ENCODE results near the gene ZMYND8.
"Not testable (repeated sequence)": the region's sequence is repeated elsewhere in the genome, so short reads cannot be mapped to it uniquely, and the experiment has no call there.

The ZMYND8 gene

DNA sequence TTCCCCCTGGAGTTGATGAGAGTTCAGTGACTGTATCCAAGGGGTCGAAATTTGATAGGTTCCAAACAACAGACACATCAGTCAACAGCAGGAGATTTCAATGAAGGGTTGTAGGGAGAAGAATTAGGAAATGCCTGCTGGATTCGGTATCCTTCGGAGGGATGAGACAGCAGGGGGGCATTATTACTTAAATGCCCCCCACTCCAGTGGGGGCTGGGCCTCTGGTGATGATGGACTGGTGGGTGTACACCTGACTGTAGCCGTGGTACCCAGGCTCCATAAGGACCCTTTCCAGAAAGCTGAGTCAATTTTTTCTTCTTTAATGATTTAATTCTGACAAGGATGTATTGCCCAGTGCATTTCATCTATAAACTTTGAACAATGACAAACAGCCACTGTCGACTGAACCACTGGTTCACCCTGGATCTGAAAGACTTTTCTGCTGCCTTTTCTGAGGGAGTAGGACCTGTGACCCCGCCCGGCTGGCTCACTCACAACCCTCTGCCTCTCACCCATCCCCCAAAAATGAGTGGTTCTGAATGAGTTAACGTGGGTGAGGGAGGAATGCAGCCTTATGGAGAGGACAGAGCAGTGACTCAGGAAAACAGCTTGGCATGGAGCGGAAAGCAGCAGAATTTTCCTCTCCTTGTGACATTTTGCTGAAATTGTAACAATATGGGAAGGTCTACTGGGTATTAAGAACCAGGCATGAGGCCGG, 41.0 kb downstream of the ZMYND8 start:
- peaks cover 73% of the 10 kb centered on the region for H3K4me1 ChIP-seq (ENCODE audit: control insufficient read depth, insufficient read depth, low read length, poor library complexity, severe bottlenecking)
- H3K9me3 ChIP-seq (ENCODE audit: control insufficient read depth, low read length), result no peaks in the 10 kb centered on the region
- WGBS, 2 experiments (ENCODE audit: insufficient coverage in 2 of 2), result 50 to 55% methylated on average over 1 to 3 of the region's 10 CpGs
- peaks cover 57% of the 10 kb centered on the region for H3K36me3 ChIP-seq (ENCODE audit: control insufficient read depth, insufficient read depth, low read length)
- peak overlapping the region; percentile 98 for H3K27ac ChIP-seq (ENCODE audit: low read depth, low read length, severe bottlenecking)
- no peak overlapping the region for H3K4me3 ChIP-seq (ENCODE audit: extremely low read depth, insufficient read depth, low read length, poor library complexity, severe bottlenecking)

DNA sequence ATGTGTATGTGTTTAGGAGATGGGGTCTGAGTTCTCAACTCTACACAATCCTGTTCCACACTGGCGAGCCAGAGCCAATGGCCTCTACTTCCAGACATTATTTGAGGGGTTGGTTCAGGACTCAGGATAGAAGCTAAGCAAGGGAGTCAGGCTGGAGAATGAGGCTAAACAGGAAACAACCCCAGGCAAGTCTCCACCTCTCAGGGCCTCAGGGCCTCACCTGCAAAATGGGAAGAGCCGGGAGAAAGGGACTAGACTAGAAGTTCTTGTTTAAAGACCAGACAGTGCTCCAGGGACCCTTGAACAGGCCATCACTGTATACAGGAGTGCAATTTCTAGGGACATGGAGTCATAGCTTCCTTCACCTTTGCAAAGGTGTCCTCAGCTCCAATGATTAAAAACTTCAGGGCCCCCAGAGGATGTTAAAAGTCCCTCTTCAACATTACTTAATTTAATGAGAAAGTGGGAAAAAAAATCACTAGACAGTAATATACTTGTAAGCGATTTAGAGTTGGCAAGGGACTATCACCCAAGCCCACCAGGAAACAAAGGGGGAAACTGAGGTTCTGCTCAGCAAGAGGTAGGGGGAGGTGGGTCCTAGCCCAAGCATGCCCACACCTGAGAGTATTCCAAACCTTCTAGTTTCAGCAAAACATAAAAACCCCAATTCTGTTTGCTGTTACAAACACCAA, 41.7 kb downstream of the ZMYND8 start:
- H3K36me3 ChIP-seq (ENCODE audit: control insufficient read depth, insufficient read depth, low read length), result peaks cover 64% of the 10 kb centered on the region
- peaks cover 66% of the 10 kb centered on the region for H3K4me1 ChIP-seq (ENCODE audit: control insufficient read depth, insufficient read depth, low read length, poor library complexity, severe bottlenecking)
- H3K27ac ChIP-seq (ENCODE audit: low read depth, low read length, severe bottlenecking), result peak overlapping the region; percentile 98
- WGBS, 2 experiments (ENCODE audit: insufficient coverage in 2 of 2), result 100% methylated on average over 1 of the region's 3 CpGs
- H3K4me3 ChIP-seq (ENCODE audit: extremely low read depth, insufficient read depth, low read length, poor library complexity, severe bottlenecking), result no peak overlapping the region
- no peaks in the 10 kb centered on the region for H3K9me3 ChIP-seq (ENCODE audit: control insufficient read depth, low read length)

DNA sequence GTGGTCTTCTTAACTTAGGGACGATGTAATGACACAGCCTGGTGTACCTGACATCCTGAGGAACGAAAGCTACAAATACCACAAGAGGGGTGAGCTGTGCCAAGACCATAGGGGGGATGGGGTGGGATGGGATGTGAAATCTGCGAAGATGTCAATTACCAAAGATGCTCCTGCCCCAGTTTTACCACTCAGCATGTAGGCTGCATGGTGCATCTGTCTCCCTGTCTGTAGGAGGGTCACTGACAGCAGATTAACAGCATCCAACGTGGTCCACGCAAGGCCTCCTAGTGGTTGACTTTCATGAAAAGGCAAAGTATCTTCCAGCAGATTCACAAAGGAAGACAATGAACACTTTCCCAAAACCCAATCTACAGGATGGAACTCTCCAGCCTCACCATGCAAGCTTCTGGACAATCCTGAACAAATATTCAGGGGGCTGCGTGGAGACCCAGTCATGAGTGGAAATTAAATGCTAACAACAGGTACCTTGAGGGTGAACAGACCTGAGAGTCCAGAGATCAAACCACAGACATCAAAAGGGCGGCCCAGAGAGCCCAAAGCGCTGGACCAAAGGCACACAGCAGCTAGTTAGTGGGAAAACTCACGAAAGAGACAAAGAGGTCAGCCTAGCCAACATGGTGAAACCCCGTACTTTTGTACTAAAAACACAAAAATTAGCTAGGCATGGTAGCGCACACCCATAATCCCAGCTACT, 44.4 kb downstream of the ZMYND8 start:
- Histone ChIP-seq H3K27ac (ENCODE audit: low read depth, low read length, severe bottlenecking) (no peak overlapping the region), H3K9me3 (ENCODE audit: control insufficient read depth, low read length) (no peaks in the 10 kb centered on the region), H3K4me1 (ENCODE audit: control insufficient read depth, insufficient read depth, low read length, poor library complexity, severe bottlenecking) (peaks cover 45% of the 10 kb centered on the region), H3K4me3 (ENCODE audit: extremely low read depth, insufficient read depth, low read length, poor library complexity, severe bottlenecking) (no peak overlapping the region), H3K36me3 (ENCODE audit: control insufficient read depth, insufficient read depth, low read length) (peaks cover 91% of the 10 kb centered on the region)
- 91 to 93% methylated on average over 8 to 11 of the region's 11 CpGs for WGBS, 2 experiments (ENCODE audit: insufficient coverage in 2 of 2)

DNA sequence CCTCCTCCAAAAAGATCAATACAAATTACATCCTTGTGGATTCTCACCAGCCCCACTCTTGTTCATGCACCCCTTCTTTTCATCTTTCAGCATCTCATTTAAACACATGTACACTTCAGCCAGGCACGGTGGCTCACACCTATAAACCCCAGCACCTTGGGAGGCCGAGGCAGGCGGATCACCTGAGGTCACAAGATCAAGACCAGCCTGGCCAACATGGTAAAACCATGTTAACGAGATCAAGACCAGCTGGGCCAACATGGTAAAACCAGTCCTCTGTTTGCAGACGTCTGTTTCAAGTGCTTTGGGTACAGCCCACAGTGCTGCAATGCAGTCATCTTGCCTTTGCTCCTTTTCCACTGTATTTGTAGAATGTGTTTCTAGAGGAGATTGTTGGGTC, 45.3 kb downstream of the ZMYND8 start:
- H3K9me3 ChIP-seq (ENCODE audit: control insufficient read depth, low read length), result no peaks in the 10 kb centered on the region
- no peak overlapping the region for H3K27ac ChIP-seq (ENCODE audit: low read depth, low read length, severe bottlenecking)
- no peak overlapping the region for H3K4me3 ChIP-seq (ENCODE audit: extremely low read depth, insufficient read depth, low read length, poor library complexity, severe bottlenecking)
- H3K4me1 ChIP-seq (ENCODE audit: control insufficient read depth, insufficient read depth, low read length, poor library complexity, severe bottlenecking), result peaks cover 37% of the 10 kb centered on the region
- 90 to 93% methylated on average over 5 of the region's 5 CpGs for WGBS, 2 experiments (ENCODE audit: insufficient coverage in 2 of 2)
- peaks cover 94% of the 10 kb centered on the region for H3K36me3 ChIP-seq (ENCODE audit: control insufficient read depth, insufficient read depth, low read length)

DNA sequence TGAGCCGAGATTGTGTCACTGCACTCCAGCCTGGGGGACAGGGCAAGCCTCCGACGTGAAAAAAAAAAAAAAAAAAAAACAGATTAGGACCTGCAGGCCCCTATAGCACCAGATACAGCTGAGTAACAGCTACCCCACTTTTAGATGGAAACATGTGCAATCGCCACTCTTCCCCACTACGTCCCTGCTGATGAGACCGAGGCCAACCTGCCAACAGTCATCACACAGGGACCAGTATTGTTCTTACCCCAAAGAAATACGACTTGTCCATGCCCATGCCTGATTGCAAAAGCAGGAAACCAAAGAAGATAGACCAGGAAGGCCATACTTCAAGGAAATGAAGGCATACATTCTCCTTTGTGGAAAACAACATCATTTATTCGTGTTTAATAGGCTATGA, 45.8 kb downstream of the ZMYND8 start:
- Histone ChIP-seq H3K4me3 (ENCODE audit: extremely low read depth, insufficient read depth, low read length, poor library complexity, severe bottlenecking) (no peak overlapping the region), H3K36me3 (ENCODE audit: control insufficient read depth, insufficient read depth, low read length) (peaks cover 97% of the 10 kb centered on the region), H3K4me1 (ENCODE audit: control insufficient read depth, insufficient read depth, low read length, poor library complexity, severe bottlenecking) (peaks cover 32% of the 10 kb centered on the region), H3K9me3 (ENCODE audit: control insufficient read depth, low read length) (no peaks in the 10 kb centered on the region), H3K27ac (ENCODE audit: low read depth, low read length, severe bottlenecking) (no peak overlapping the region)
- 84 to 90% methylated on average over 6 to 7 of the region's 8 CpGs for WGBS, 2 experiments (ENCODE audit: insufficient coverage in 2 of 2)

DNA sequence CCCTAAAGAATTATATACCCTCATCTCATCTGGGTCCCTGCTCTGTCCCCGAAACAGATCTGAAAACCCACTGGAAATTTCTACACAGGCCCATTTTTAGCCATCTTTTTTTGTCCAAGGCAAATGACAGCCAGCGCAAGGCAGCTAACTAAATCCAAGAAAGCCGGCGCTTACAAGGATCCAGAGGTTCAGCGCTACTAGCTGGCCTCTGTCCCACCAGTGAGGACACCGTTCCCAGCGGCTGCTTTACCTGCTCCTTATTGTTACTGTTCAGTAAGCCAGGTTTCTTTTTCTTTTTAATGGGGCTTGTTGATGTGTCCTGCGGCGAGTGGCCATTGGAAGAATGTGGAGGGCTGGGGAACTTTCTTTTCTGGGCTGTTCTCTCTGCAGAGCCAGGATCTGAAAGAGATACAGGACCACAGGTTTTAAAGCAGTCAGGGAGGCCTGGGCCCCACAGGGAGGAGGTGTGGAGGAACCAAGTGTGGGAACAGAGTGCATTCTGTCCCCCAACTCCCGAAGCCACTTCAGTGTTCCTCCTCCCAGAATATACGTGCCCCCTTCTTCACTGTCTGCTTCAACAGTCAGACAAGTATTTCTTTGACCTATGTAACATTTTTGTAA, 46.6 kb downstream of the ZMYND8 start:
- peaks cover 98% of the 10 kb centered on the region for H3K36me3 ChIP-seq (ENCODE audit: control insufficient read depth, insufficient read depth, low read length)
- WGBS, 2 experiments (ENCODE audit: insufficient coverage in 2 of 2), result 79 to 85% methylated on average over 6 of the region's 11 CpGs
- H3K4me3 ChIP-seq (ENCODE audit: extremely low read depth, insufficient read depth, low read length, poor library complexity, severe bottlenecking), result no peak overlapping the region
- H3K4me1 ChIP-seq (ENCODE audit: control insufficient read depth, insufficient read depth, low read length, poor library complexity, severe bottlenecking), result peaks cover 24% of the 10 kb centered on the region
- H3K9me3 ChIP-seq (ENCODE audit: control insufficient read depth, low read length), result no peaks in the 10 kb centered on the region
- peak overlapping the region; percentile 41 for H3K27ac ChIP-seq (ENCODE audit: low read depth, low read length, severe bottlenecking)

DNA sequence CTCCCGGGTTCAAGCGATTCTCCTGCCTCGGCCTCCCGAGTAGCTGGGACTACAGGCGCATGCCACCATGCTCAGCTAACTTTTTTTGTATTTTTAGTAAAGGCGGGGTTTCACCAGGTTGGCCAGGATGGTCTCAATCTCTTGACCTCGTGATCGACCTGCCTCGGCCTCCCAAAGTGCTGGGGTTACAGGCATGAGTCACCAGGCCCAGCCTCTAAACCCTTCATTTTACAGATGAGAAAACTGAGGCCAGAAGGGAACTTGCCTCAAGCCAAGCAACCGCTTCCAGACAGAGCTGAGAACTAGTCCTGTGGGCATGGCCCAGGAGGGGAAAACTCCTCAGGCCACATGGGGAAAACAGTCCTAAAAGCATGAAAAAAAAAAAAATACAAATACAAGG, 47.1 kb downstream of the ZMYND8 start:
- Histone ChIP-seq H3K36me3 (ENCODE audit: control insufficient read depth, insufficient read depth, low read length) (peaks cover 98% of the 10 kb centered on the region), H3K9me3 (ENCODE audit: control insufficient read depth, low read length) (no peaks in the 10 kb centered on the region), H3K4me1 (ENCODE audit: control insufficient read depth, insufficient read depth, low read length, poor library complexity, severe bottlenecking) (peaks cover 24% of the 10 kb centered on the region), H3K27ac (ENCODE audit: low read depth, low read length, severe bottlenecking) (no peak overlapping the region), H3K4me3 (ENCODE audit: extremely low read depth, insufficient read depth, low read length, poor library complexity, severe bottlenecking) (no peak overlapping the region)
- 90 to 96% methylated on average over 6 to 9 of the region's 10 CpGs for WGBS, 2 experiments (ENCODE audit: insufficient coverage in 2 of 2)

DNA sequence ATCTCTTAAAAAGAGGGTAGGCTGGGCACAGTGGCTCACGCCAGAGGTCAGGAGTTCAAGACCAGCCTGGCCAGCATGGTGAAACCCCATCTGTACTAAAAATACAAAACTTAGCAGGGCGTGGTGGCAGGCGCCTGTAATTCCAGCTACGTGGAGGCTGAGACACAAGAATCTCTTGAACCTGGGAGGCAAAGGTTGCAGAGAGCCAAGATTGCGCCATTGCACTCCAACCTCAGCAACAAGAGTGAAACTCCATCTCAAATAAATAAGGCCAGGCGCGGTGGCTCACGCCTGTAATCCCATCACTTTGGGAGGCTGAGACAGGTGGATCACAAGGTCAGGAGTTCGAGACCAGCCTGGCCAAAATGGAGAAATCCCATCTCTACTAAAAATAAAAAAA, 48.9 kb downstream of the ZMYND8 start:
- H3K36me3 ChIP-seq (ENCODE audit: control insufficient read depth, insufficient read depth, low read length), result peaks cover 100% of the 10 kb centered on the region

DNA sequence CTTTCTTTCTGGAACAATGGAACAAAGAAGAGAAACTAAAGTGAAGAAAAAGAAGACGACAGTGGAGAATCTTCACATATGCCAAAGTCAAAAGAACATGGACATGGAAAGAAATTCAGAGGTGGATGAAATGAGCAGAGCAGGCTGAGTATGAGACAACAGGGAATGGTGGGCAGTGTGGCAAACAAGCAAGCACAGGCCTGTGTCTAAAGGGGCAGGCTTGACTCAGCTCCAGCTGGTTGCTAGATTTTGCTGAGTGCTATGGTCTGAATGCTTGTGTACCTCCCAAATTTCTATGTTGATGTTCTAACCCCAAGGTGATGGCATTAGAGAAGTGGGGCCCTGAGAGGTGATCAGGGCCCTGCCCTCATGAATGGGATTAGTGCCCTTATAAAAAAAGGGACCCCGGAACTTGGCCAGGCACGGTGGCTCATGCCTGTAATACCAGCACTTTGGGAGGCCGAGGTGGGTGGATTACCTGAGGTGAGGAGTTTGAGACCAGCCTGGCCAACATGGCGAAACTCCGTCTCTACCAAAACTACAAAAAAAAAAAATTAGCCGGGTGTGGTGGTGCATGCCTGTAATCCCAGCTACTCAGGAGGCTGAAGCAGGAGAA, 49.6 kb downstream of the ZMYND8 start:
- Histone ChIP-seq H3K36me3 (ENCODE audit: control insufficient read depth, insufficient read depth, low read length) (peaks cover 100% of the 10 kb centered on the region), H3K9me3 (ENCODE audit: control insufficient read depth, low read length) (no peaks in the 10 kb centered on the region), H3K27ac (ENCODE audit: low read depth, low read length, severe bottlenecking) (no peak overlapping the region), H3K4me3 (ENCODE audit: extremely low read depth, insufficient read depth, low read length, poor library complexity, severe bottlenecking) (no peak overlapping the region), H3K4me1 (ENCODE audit: control insufficient read depth, insufficient read depth, low read length, poor library complexity, severe bottlenecking) (peaks cover 28% of the 10 kb centered on the region)
- 95 to 96% methylated on average over 2 to 3 of the region's 7 CpGs for WGBS, 2 experiments (ENCODE audit: insufficient coverage in 2 of 2)

More for the DNA sequence above, 48.9 kb downstream of the ZMYND8 start:
- H3K4me1 ChIP-seq (ENCODE audit: control insufficient read depth, insufficient read depth, low read length, poor library complexity, severe bottlenecking), result peaks cover 28% of the 10 kb centered on the region
- 85 to 100% methylated on average over 4 to 8 of the region's 9 CpGs for WGBS, 2 experiments (ENCODE audit: insufficient coverage in 2 of 2)
- H3K4me3 ChIP-seq (ENCODE audit: extremely low read depth, insufficient read depth, low read length, poor library complexity, severe bottlenecking); H3K9me3 ChIP-seq (ENCODE audit: control insufficient read depth, low read length); H3K27ac ChIP-seq (ENCODE audit: low read depth, low read length, severe bottlenecking): not testable (repeated sequence)

DNA sequence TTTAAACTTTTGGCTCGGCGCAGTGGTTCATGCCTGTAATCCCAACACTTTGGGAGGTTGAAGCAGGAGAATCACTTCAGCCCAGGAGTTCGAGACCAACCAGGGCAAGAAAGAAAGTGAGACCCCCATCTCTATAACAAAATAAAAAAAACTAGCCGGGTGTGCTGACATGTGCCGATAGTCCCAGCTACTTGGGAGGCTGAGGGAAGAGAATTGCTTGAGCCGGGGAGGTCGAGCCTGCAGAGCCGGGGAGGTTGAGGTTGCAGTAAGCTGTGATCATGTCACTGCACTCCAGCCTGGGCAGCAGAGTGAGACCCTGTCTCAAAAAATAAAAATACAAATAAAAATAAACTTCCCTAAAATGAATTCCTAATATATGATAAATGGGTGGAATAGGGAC, 50.4 kb downstream of the ZMYND8 start:
- Histone ChIP-seq H3K4me3 (ENCODE audit: extremely low read depth, insufficient read depth, low read length, poor library complexity, severe bottlenecking) (no peak overlapping the region), H3K36me3 (ENCODE audit: control insufficient read depth, insufficient read depth, low read length) (peaks cover 100% of the 10 kb centered on the region), H3K4me1 (ENCODE audit: control insufficient read depth, insufficient read depth, low read length, poor library complexity, severe bottlenecking) (peaks cover 25% of the 10 kb centered on the region), H3K27ac (ENCODE audit: low read depth, low read length, severe bottlenecking) (no peak overlapping the region), H3K9me3 (ENCODE audit: control insufficient read depth, low read length) (no peaks in the 10 kb centered on the region)
- 87 to 98% methylated on average over 5 to 6 of the region's 8 CpGs for WGBS, 2 experiments (ENCODE audit: insufficient coverage in 2 of 2)
